Superior temporal gyrus (tissue), 1 donor: ENCODE results near the gene NRN1L.
"Not testable (repeated sequence)": the region's sequence is repeated elsewhere in the genome, so short reads cannot be mapped to it uniquely, and the experiment has no call there.

ENCODE experiments used
- DNase-seq: peaks from one replicate; pipeline ENCODE4 v3.0.0-alpha.2; 2016; ENCODE audit errors: extremely low spot score

NRN1L gene

DNA sequence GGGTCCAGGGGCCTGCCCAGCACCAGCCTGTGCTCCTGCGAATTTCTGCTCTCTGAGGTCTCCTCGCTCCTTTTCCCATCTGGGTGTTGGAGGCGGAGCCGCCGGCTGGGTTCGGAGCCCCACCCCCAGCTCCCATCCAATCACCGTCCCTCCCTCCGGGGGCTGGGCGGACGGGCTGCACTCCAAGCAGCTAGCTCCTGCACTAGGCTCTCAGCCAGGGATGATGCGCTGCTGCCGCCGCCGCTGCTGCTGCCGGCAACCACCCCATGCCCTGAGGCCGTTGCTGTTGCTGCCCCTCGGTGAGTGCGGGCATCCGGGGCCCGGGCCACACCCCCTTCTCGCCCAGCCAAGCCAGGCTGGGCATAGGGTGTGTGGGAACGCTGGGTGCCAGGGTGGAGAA, at the start of gene NRN1L:
TSS of gene NRN1L (plus strand) at position 202 of the 400 bp plus-strand sequence. CDS start at position 221, 19 bp downstream.
- DNase-seq = peak; percentile 94

DNA sequence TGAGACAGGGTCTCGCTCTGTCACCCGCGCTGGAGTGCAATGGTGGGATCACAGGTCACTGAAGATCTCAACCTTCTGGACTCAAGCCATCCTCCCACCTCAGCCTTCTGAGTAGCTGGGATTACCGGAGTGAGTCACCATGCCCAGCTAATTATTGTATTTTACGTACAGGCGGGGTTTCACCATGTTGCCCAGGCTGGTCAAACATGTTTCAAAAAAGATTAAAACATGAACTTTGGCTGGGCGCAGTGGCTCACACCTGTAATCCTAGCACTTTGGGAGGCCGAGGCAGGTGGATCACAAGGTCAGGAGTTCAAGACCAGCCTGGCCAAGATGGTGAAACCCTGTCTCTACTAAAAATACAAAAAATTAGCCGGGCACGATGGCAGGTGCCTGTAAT, 47.5 kb upstream of the NRN1L start:
- DNase-seq = not testable (repeated sequence)

DNA sequence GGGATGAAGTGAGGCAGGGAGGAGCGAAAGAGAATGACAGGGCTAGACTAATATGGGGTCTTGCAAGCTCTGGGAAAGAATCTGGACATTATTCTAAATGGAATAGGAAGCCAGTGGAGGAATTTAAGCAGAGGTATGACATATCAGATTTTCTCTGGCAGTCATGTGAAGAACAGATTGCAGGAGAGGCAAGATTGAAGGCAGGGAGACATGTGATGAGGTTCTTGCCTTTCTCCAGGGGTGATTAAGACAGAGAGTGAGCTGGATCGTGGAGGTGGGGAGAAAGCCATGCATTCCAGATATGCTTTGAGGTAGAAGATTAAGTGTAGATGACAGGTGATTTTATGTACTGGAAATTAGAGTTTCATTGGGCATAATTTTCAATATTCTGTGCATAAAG, 46.9 kb upstream of the NRN1L start:
- no peak for DNase-seq

DNA sequence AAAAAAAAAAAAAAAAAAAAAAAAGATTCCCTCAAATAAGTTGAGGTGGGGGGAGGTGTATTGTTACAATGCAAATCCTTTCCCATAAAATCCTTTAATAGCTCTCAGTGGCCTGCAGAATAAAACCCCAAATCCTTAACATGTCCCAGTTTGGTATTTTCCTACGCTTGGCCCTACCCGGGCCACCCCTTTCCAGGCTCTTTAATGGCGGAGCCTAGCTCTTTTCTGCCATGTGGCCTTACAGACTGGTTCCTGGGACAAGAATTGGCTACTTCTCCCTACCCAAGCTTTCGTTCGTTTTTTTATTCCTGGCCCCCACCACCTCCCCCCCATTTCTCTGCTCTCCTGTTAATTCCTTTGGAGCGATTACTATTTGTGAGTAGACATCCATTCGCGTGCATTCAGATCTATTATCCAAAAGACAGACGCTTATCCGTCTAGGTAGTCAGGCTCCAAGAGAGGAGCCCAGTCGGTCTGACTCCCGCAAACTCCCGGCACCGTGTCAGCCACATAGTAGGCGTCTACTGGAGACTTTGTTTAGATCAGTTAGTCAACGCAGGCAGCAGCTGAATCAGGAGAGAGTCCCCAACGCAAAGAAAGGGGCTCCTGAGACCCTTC, 43.4 kb upstream of the NRN1L start:
- DNase-seq = no peak

GRCh38 chr16:67841816-67842508, 42.7 kb upstream of the NRN1L start, which contains the start of gene THAP11:
THAP11 (plus strand) TSS chr16:67842320; CDS start chr16:67842555, 235 bp downstream.
- DNase-seq = peak; percentile 99

DNA sequence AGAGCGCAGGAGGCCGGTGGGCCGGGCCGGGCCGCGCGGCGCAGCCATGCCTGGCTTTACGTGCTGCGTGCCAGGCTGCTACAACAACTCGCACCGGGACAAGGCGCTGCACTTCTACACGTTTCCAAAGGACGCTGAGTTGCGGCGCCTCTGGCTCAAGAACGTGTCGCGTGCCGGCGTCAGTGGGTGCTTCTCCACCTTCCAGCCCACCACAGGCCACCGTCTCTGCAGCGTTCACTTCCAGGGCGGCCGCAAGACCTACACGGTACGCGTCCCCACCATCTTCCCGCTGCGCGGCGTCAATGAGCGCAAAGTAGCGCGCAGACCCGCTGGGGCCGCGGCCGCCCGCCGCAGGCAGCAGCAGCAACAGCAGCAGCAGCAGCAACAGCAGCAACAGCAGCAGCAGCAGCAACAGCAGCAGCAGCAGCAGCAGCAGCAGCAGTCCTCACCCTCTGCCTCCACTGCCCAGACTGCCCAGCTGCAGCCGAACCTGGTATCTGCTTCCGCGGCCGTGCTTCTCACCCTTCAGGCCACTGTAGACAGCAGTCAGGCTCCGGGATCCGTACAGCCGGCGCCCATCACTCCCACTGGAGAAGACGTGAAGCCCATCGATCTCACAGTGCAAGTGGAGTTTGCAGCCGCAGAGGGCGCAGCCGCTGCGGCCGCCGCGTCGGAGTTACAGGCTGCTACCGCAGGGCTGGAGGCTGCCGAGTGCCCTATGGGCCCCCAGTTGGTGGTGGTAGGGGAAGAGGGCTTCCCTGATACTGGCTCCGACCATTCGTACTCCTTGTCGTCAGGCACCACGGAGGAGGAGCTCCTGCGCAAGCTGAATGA, 42.0 kb upstream of the NRN1L start:
- DNase-seq = peak; percentile 60

DNA sequence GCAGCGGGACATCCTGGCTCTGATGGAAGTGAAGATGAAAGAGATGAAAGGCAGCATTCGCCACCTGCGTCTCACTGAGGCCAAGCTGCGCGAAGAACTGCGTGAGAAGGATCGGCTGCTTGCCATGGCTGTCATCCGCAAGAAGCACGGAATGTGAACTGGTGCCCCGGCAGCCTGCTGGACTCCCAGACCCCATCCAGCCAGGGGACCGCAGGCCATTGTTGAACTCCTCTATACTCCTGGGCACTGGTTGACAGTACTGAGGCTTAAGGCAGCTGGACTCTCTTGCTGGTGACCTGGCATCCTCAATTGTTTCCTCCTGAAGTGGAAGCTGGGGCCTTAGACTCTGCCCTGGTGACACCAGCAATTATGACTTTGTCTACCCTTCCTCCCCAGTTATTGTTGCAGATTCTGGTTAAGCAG, 41.3 kb upstream of the NRN1L start:
- no peak for DNase-seq

DNA sequence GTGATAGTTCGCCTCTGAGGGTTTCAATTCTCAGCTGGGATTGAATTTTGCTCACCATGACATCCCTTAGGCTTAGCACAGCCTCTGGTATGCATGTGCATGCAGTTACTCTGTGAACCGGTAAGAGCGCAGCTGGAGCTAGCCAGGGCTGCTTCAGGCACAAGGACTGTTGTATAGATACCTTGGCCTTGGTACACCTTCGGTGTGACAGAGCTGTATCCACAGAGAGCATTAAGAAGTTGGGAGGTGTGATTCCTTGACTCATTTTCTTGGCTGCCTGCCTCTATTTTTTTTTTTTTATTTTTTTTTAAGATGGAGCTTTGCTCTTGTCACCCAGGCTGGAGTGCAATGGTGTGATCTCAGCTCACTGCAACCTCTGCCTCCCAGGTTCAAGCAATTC, 40.2 kb upstream of the NRN1L start:
- no peak for DNase-seq

DNA sequence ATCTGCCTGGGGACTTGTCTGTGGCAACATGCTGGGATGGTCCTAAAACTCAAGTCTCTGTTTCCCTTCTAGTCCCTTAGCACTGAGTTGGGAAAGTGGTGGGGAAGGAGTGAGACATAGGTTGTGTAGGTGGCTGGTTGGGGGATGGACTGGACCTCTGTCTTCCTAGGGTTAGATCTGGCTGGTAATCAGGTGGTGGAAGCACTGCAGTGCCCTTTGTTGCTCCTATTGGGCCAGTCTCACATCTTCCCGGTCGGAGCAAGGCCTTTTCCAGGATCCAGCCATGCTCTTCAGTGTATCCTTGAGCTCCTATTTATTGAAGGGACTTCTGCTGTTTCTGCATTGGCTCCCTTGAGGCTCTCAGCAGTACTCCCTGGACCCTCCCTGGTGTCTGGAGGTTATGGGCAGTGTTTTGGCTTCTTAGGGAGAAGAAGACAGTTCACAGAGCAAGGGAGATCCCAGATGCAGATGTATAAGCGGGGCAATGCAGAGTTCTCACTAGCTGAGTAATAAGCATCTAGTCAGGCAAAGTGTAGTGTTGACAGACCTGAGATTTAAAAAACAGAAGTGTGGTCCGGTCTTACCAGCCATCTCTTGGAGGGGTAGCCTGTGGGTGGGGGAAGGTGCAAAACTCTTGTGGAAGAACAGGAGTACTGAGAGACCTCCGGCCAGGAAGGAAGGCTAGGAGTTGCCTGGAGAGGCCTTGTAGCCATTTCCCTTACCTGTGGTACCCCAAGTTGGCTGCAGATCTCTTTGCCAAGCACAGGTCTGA, 39.2 kb upstream of the NRN1L start:
- DNase-seq = no peak

DNA sequence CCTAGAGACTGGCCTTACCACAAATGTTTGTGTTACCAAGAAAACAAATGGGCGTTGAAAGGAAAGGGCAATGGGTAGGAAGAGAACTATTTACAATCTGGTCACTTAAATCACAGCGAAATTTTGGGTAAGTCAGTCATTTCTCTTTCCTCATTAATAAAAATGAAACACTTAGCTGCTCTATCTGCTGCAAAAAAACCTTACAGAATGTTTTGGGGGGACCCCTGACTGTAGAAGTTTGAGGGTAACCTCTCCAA, 38.7 kb upstream of the NRN1L start:
- DNase-seq = no peak

DNA sequence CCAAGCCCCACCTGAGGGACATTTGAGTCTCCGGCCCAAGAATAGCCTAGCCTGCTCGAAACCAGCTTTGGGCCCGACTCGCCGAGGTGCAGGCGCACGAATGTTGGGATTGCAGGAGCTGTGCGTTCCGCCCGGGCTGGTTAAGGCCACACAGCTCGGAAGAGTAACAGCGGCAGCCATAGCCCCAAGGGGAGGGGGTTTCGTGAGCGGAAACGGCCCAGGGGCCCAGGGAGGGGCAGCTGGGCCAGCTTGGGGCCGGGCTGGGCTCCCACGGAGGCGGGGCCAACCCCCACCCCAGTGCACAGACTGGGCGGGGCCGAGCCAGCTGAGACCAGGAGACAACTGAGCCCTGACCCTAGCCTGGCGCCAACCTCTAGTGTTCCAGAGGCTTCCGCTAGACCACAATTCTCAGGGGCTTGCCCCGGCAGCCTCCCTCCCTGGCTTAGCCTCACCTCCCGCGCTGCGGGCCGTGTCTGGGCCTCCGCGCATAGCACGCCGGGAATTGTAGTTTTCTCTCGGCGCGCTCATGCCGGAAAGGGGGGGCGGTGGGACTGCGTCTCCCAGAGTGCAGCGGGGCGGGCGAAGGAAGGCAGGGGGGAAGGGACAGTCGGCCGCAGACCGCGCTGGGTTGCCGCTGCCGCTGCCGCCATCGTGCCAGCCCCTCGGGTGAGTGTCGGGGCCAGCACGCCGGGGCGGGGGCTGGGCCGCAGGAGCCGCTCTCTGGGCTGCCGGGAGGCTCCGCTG, 38.2 kb upstream of the NRN1L start, which contains the start of gene NUTF2:
TSS of gene NUTF2 (plus strand) at position 614 of the 744 bp plus-strand sequence. CDS start 18,198 bp downstream, outside the sequence.
- peak; percentile 96 for DNase-seq

DNA sequence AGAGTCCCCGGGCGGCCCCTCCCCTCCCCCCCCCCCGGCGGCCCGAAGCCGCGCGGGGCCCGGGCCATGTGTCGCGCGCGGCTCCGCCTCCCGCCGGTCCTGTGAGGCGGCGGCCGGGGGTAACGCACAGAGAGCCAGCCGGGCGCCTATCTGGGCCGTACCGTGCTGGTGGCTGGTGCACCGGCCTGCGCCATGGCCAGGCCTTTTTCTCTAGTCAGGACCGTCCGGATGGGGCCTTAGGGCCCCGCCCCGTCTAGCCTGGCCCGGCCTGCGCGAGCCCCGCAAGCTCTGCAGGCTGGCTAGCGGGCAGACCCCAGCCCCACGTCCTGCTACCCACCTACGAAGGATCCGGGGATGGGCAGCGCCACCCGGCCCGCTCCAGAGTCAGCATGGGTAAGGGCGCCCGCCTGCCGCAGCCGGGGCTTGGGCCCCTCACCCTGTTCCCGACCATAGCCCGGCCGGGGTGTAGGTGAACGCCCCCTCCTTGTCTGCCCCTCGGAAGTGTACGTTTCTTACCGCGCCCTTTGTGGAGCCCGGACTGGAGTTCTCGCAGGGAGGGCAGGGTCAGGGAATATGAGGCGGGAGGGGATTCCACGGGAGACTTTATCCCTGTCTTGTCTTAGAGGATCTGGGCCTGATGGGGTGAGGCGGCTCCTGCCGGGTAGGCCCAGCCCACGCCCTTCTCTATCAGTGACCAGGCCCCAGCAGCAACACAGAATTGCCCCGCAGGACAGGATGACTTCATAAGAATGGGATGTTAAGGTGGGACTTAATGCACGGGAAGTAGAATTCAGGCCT, 37.4 kb upstream of the NRN1L start, which contains the start of gene CENPT:
TSS of gene CENPT (minus strand) at position 630 of the 798 bp plus-strand sequence. CDS start 13,834 bp downstream, outside the sequence.
- DNase-seq = no peak

GRCh38 chr16:67848118-67848517, 36.6 kb upstream of the NRN1L start:
- no peak for DNase-seq

DNA sequence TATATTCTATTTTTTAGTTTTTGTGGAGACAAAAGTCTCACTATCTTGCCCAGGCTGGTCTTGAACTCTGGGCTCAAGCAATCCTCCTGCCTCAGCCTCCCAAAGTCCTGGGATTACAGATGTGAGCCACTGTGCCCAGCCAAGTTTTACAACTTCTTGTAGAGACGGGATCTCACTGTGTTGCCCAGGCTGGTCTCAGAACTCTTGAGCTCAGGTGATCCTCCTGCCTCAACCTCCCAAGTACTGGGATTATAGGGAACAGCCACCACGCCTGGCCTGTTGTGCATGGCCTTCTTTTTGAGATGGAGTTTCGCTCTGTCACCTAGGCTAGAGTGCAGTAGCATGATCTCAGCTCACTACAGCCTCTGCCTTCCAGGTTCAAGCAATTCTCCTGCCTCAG, 31.0 kb upstream of the NRN1L start:
- DNase-seq = no peak

- no peak for DNase-seq
These were observed 28.9 kb upstream of the NRN1L start for GRCh38 chr16:67855789-67856188.

- no peak for DNase-seq
These were observed 27.6 kb upstream of the NRN1L start for GRCh38 chr16:67856927-67857546.

- no peak for DNase-seq
These were observed 27.0 kb upstream of the NRN1L start for GRCh38 chr16:67857547-67858233.

DNA sequence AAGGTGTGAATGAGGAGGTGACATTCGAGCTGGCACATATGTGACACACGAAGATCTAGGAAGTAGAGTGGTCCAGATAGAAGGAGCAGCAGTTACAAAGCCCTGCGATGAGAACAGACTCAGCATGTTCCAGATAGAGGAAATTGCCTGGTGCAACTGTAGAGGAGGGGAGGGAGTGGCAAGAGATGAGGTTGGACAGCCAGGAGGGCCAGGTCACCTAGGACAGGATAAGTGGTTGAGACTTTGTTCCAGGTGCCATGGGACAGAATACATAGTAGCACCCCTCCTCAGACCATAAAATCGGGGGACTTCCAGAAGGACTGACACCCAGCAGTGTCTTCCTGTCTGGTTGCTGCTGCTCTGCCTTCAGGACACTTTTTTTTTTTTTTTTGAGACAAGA, 26.2 kb upstream of the NRN1L start:
- DNase-seq = no peak
